Measurements from ENCODE around the gene POLD3.

- TF ChIP-seq POLR2A (IDR thresholded peaks at IDR 0.05; ENCODE audit: borderline replicate concordance, extremely low read depth, insufficient read depth, insufficient read length): no peak
- no peak for TF ChIP-seq REST (IDR thresholded peaks at IDR 0.05; ENCODE audit: low read depth)
Measured at GRCh38 chr11:74678041-74678440, 85.7 kb downstream of the POLD3 start.
